ENCODE measurements around the gene AOC3. TPM values are rescaled to one million over a fixed set of nuclear protein-coding genes. Genes with fewer than 3 reads are reported as not detected.
"Not testable (repeated sequence)": the region's sequence is repeated elsewhere in the genome, so short reads cannot be mapped to it uniquely, and the experiment has no call there.

The AOC3 gene
- total RNA-seq, 4 donors from 2014 or later: 4.7 to 11.2 (median 8.1) TPM

GRCh38 chr17:42849031-42849430 lies 2.0 kb upstream of the AOC3 start:
- TF ChIP-seq, protein P1, sequence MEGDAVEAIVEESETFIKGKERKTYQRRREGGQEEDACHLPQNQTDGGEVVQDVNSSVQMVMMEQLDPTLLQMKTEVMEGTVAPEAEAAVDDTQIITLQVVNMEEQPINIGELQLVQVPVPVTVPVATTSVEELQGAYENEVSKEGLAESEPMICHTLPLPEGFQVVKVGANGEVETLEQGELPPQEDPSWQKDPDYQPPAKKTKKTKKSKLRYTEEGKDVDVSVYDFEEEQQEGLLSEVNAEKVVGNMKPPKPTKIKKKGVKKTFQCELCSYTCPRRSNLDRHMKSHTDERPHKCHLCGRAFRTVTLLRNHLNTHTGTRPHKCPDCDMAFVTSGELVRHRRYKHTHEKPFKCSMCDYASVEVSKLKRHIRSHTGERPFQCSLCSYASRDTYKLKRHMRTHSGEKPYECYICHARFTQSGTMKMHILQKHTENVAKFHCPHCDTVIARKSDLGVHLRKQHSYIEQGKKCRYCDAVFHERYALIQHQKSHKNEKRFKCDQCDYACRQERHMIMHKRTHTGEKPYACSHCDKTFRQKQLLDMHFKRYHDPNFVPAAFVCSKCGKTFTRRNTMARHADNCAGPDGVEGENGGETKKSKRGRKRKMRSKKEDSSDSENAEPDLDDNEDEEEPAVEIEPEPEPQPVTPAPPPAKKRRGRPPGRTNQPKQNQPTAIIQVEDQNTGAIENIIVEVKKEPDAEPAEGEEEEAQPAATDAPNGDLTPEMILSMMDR (IDR thresholded peaks at IDR 0.05): no peak
- no peak for TF ChIP-seq POLR2A (IDR thresholded peaks at IDR 0.05)
- 67 to 92% methylated on average over 3 to 9 of the region's 9 CpGs for WGBS, 2 donors
- H3K4me3 ChIP-seq (ENCODE audit: low read depth, poor library complexity, severe bottlenecking): no peak overlapping the region
- no peak for DNase-seq (ENCODE audit: low spot score in 2 of 2)
- intact Hi-C loops (cut with DNase I; ENCODE audit: low total_unique reads): loop anchor here (5.0 to 10.0 kb wide), 2 partner anchors 86 to 148 kb away; partner anchors contain the start of gene RPL27

GRCh38 chr17:42849451-42850181 lies 1.4 kb upstream of the AOC3 start:
- no peak for TF ChIP-seq POLR2A (IDR thresholded peaks at IDR 0.05)
- TF ChIP-seq, protein P1 (IDR thresholded peaks at IDR 0.05): no peak
- DNase-seq (ENCODE audit: low spot score in 2 of 2): no peak
- 54 to 60% methylated on average over 8 of the region's 8 CpGs for WGBS, 2 donors
- H3K4me3 ChIP-seq (ENCODE audit: low read depth, poor library complexity, severe bottlenecking): no peak overlapping the region
- intact Hi-C loops (cut with DNase I; ENCODE audit: low total_unique reads): loop anchor here (5.0 to 10.0 kb wide), 2 partner anchors 85 to 148 kb away; partner anchors contain the start of gene RPL27

DNA sequence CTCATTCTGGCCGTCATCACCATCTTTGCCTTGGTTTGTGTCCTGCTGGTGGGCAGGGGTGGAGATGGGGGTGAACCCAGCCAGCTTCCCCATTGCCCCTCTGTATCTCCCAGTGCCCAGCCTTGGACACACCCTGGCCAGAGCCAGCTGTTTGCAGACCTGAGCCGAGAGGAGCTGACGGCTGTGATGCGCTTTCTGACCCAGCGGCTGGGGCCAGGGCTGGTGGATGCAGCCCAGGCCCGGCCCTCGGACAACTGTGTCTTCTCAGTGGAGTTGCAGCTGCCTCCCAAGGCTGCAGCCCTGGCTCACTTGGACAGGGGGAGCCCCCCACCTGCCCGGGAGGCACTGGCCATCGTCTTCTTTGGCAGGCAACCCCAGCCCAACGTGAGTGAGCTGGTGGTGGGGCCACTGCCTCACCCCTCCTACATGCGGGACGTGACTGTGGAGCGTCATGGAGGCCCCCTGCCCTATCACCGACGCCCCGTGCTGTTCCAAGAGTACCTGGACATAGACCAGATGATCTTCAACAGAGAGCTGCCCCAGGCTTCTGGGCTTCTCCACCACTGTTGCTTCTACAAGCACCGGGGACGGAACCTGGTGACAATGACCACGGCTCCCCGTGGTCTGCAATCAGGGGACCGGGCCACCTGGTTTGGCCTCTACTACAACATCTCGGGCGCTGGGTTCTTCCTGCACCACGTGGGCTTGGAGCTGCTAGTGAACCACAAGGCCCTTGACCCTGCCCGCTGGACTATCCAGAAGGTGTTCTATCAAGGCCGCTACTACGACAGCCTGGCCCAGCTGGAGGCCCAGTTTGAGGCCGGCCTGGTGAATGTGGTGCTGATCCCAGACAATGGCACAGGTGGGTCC lies 607 bp downstream of the AOC3 start:
- 82 to 84% methylated on average over 7 to 14 of the region's 28 CpGs for WGBS, 2 donors
- intact Hi-C loops (cut with DNase I; ENCODE audit: low total_unique reads); DNase-seq (ENCODE audit: low spot score in 2 of 2); H3K4me3 ChIP-seq (ENCODE audit: low read depth, poor library complexity, severe bottlenecking): not testable (repeated sequence)

DNA sequence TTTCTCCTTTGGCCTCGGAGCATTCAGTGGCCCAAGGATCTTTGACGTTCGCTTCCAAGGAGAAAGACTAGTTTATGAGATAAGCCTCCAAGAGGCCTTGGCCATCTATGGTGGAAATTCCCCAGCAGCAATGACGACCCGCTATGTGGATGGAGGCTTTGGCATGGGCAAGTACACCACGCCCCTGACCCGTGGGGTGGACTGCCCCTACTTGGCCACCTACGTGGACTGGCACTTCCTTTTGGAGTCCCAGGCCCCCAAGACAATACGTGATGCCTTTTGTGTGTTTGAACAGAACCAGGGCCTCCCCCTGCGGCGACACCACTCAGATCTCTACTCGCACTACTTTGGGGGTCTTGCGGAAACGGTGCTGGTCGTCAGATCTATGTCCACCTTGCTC lies 1.4 kb downstream of the AOC3 start:
- 81 to 84% methylated on average over 15 of the region's 15 CpGs for WGBS, 2 donors
- no peak overlapping the region for H3K4me3 ChIP-seq (ENCODE audit: low read depth, poor library complexity, severe bottlenecking)
- intact Hi-C loops (cut with DNase I; ENCODE audit: low total_unique reads): no loop called here
- TF ChIP-seq POLR2A (IDR thresholded peaks at IDR 0.05): no peak
- TF ChIP-seq, protein P1 (IDR thresholded peaks at IDR 0.05): no peak
- no peak for DNase-seq (ENCODE audit: low spot score in 2 of 2)

GRCh38 chr17:42853004-42853403 lies 2.0 kb downstream of the AOC3 start:
- no peak overlapping the region for H3K4me3 ChIP-seq (ENCODE audit: low read depth, poor library complexity, severe bottlenecking)
- TF ChIP-seq, protein P1 (IDR thresholded peaks at IDR 0.05): no peak
- no peak for TF ChIP-seq POLR2A (IDR thresholded peaks at IDR 0.05)
- intact Hi-C loops (cut with DNase I; ENCODE audit: low total_unique reads): no loop called here
- 61 to 64% methylated on average over 4 of the region's 4 CpGs for WGBS, 2 donors
- no peak for DNase-seq (ENCODE audit: low spot score in 2 of 2)

DNA sequence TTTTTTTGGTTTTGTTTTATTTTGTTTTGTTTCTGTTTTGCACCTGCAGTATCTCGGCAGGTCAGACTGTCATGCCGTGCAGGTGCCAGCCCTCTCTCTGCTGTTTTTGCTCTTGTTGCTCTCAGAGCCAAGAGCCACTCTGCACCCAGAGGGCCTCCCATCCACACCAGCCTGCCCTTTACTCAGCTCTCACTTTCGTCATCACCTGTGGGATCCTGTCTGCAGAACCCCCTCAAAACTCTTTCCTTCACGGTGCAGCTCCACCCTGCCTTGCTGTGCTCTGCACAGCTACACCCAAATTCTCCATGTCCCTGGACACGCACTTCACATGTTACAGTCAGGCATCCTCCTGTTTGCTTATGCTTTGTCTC lies 2.6 kb downstream of the AOC3 start:
- TF ChIP-seq, protein P1 (IDR thresholded peaks at IDR 0.05): no peak
- no peak for TF ChIP-seq POLR2A (IDR thresholded peaks at IDR 0.05)
- no peak overlapping the region for H3K4me3 ChIP-seq (ENCODE audit: low read depth, poor library complexity, severe bottlenecking)
- DNase-seq (ENCODE audit: low spot score in 2 of 2): no peak
- intact Hi-C loops (cut with DNase I; ENCODE audit: low total_unique reads): no loop called here
- WGBS, 2 donors: 75 to 84% methylated on average over 5 of the region's 5 CpGs
